ENCODE measurements around the gene KCNK7.

The KCNK7 gene

DNA sequence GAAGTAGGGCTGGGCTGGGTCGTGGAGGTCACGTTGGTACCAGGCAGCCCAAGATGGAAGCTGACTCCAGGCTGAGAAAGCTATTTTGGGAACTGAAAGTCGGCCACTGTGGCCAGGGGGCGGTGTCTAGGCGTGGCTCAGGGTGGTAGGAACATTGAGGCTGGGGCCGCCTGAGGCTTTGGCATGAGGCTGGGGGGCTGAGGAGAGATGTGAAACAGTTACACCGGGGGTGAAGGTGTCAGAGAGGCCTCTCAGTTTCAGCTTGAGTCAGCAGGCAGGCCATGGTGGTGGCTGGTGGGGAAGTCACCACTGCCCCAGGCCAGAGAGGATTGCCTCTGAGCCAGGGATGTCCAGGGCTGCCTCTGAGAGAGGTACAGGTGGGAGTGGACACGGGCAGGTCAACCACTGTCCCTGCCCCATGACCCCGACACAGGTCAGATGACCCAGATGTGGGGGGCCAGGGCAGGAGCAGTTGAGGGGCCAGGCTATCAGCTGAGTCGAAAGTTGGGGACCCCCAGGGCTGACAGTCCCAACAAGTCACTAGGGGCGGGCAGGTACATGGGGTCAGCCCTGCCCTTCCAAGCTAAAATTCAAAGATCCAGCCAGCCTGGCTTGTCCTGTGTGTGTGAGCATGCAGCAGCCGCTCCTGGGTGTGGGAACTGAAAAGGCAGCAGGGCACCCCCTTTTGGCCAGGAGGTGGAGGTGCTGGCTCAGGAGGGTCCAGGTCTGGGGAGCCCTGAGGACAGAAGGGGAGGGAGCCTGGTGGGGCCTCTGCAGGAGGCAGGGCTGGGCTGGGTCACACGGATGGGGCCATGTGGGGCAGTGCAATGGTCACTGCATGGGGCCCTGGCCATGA is 7.2 kb downstream of the KCNK7 start:
- peak; percentile 72 for DNase-seq (ENCODE audit: low read depth)

DNA sequence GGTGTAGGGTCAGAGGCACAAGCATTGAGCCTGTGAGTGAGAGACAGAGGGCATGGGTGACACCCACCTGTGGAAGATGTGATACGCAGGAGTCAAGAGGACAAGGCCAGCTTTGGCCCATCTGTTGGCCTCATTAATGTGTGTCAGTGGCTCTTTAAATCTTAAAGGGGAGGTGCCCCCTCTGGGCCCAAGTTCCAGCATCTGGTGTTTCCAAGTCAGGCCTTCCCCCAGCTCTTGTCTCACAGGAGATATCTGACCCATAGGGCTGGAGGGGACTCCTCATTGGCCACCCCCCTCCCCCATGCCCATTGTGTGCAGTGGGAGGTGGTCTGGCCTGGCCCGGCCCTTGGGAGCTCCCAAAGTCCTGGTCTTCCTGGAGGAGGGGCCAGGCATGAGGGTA is 8.9 kb downstream of the KCNK7 start:
- DNase-seq (ENCODE audit: low read depth): no peak

DNA sequence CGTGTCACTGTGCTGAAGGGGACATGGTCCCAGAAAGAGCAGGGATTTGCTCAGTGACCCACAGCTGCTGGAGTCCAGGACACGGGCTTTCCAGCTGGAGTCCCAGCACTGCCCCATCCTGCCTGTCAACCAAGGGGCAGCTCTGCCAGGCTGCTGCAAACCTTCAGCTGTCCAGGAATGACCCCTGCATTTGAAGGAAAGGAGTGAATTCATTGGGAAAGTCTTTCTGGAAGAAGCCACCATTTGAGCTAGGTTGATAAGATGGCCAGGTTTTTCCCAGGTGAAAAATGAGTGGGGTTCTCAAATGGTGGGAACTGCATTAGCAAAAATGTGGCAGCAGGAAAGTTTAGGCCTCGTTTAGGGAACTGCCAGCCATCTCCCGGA is 9.4 kb downstream of the KCNK7 start:
- DNase-seq (ENCODE audit: low read depth): no peak

DNA sequence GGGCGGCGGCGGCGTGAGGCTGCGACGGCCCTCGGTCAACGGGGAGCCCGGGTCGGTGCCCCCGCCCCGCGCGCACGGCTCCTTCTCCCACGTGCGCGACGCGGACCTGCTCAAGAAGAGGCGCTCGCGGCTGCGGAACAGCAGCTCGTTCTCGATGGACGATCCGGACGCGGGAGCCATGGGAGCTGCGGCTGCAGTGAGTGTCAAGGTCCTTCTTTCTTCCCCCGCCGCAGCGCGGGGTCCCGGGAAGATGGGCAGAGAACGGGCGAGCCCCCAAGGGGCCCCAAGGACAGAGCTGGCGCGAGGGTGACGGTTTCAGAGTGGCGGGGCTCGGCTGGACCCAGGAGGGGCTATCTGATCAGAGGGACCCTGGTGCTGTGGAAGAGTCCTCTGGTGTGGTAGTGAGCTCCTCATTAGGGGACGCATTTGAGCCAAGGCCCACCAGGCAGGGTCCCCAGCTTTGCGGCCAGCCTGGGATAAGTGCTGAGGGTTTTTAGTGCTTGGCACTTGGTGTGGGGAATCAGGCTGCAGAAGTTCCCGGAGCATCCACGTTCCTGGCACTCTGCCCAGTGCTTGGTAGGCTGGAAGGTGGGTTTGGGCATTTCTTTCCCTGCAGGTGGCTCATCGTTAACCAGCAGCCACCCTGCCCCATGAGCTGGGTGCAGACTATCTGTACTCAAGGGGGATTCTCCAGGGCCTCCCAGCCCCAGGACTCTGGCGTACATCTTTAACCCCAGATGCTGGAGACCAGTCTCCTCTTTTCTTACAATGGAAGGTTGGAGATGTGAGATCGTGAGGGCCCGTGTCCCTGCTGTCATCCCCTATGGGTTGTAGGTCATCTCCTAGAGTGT is 10.0 kb downstream of the KCNK7 start:
- no peak for DNase-seq (ENCODE audit: low read depth)

DNA sequence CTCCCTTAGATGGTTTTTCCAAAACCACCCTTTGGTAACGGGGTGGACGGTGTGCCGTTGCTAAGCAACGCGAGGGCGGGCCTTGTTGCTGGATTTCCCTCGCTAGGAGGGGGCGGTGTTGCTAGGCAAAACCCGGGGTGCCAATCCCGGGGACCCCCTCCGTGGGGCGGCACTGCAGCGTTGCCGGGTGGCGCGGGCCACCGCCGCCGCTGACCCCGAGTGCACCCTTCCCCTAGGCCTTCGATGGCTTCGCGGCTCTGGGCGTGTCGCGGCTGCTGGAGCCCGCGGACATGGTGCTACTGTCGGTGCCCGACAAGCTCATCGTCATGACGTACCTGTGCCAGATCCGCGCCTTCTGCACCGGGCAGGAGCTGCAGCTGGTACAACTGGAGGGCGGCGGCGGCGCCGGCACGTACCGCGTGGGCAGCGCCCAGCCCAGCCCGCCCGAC is 10.9 kb downstream of the KCNK7 start:
- no peak for DNase-seq (ENCODE audit: low read depth)

DNA sequence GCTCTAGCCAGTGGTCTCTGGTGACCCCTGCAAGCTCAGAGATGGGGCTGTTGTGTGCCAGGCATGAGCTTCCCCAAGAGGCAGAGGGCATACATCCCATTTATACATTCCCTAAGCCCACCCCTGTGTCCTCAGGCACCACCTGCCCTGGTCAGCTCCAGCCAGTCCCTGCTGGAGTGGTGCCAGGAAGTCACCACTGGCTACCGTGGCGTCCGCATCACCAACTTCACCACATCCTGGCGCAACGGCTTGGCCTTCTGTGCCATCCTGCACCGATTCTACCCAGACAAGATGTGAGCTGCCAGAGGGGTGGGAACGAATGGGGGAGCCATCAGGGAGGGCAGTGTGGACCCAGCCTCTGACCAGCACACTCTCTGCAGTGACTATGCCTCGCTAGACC is 11.5 kb downstream of the KCNK7 start:
- DNase-seq (ENCODE audit: low read depth): no peak

DNA sequence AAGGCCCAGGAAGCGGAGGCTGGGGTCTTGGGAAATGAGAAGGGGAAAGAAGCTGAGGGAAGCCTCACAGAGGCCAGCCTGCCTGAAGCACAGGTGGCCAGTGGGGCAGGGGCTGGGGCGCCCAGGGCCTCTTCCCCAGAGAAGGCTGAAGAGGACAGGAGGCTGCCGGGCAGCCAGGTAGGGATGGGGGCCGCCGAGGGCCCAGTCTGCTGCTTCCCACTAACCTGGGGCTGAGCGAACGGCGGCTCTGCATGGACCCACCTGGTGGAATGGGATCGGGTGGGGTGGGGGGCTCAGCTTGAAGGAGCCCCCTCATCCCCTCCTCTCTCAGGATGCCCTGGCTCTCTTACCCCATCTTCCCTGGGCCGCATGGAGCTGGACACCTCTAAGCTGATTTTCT is 12.0 kb downstream of the KCNK7 start:
- DNase-seq (ENCODE audit: low read depth): no peak

DNA sequence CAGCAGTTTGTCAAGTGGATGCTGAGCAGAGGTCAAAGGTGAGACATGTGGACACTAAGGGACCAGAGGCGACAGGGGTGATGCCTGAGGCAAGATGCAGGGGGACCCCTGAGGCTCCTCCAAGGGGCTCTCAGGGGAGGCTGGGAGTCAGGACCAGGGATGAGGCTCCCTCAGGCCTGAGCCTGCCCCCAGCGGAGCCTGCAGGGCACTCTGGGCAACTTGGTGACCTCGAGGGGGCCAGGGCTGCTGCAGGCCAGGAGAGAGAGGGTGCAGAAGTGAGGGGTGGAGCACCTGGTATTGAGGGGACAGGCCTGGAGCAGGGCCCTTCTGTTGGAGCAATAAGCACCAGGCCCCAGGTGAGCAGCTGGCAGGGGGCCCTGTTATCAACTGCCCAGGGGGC is 13.7 kb downstream of the KCNK7 start:
- DNase-seq (ENCODE audit: low read depth): no peak

DNA sequence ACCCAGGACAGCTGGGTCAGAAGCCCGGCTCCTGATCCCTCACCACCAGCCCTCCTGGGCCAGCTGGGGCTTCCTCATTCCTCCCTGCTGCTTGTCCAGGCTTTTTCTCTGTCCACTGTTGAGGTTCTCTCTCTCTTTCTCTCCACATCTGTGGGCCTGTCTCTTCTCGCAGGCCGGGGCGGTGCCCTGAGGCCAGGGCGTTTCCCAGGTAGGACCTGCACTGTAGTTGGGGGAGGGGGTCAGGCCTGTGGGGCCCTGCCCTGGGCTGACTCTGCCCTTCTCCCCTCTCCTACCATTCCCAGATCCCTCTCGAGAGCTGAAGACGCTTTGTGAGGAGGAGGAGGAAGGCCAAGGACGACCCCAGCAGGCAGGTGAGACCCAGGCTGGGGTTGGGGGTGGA is 14.8 kb downstream of the KCNK7 start:
- DNase-seq (ENCODE audit: low read depth): no peak

DNA sequence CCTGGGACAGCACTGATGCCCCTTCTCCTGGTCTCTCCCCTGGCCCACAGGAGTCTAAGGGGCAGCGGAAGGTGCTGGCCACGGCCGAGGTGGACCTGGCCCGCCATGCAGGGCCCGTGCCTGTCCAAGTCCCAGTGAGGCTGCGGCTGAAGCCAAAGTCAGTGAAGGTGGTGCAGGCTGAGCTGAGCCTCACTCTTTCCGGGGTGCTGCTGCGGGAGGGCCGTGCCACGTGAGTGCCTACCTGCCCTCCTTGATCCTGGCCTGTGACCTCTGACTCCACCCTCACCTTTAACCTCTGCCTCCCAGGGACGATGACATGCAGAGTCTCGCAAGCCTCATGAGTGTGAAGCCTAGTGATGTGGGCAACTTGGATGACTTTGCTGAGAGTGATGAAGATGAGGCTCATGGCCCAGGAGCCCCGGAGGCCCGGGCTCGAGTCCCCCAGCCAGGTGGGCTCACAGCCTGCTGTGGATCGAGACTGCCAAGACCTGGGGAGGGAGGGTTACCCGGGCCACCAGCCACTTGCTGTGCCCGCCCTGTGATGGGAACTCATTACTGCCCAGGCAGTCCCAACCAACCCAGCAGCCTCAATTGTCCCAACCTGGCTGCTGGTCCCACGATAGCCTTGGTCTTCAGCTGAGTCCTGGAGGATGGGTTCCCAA is 15.4 kb downstream of the KCNK7 start:
- no peak for DNase-seq (ENCODE audit: low read depth)

DNA sequence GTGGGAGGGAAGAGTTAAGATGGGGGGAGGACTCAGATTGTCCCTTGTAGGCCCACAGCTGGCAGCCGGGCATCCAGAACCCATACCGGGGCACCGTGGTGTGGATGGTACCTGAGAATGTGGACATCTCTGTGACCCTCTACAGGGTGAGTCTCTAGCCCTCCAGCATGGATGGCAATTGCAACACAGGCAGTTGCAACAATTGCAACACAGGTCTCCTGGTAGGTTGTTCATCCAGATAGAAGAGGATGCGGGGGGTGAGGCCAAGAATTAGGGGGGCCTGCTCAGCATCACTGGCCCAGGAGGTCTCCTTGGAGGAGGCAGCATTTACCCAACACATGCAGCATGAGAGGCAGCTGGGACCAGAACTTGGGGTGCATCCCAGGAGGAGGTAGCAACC is 16.3 kb downstream of the KCNK7 start:
- no peak for DNase-seq (ENCODE audit: low read depth)

DNA sequence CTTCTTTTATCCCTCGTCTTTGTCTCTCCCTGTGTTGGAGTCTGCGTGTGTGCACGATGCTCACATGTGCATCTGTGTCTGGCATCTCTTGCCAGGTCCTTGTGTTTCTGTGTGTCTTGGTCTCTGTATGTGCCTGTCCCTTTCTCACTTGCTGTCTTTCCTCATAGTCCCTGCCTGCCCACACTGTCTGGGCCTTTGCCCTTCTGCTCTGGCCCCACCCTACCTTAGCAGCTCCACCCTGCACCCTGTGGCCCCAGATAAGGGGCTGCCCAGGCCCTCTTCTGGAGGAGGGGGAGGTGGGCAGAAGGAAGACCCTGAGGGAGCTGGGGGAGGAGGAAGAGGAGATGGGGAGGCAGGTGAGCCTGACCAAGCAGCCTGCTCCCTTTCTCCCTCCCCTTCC is 16.9 kb downstream of the KCNK7 start:
- DNase-seq (ENCODE audit: low read depth): no peak

DNA sequence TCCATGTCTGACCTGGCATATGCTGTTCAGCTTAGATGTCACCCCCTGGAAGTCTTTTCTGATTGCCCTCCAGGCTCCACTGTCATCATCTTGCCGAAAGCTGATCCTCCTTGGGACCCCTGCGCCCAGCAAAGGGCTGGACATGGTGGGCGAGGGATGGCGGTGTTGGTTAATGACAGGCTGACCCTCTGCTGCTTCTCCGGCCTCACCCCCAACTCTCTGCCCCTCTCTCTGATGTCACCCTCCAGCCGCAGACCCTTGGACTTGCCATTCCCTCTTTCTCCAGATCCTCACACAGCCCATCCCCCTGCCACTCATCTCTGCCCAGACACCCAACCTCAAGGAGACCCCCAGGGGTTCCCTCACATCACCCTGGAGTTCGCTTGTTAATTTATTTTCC is 17.5 kb downstream of the KCNK7 start:
- DNase-seq (ENCODE audit: low read depth): no peak

DNA sequence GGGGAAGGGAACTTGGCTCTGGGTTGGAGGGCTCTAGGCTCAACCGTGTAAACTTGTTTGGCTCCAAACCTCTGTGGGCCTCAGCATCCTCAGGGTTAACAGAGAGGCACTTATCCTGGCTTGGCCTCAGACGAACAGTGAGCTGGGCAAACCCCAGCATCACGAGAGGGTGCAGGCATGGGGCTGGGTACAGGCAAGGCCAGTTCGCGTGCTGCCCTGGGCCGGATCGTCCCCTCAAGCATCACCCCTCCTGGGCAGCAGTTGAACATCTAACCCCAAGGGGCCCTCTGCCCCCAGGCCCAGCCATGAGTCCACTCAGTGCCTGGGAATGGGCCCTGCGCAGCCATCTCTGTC is 17.9 kb downstream of the KCNK7 start:
- DNase-seq (ENCODE audit: low read depth): no peak

DNA sequence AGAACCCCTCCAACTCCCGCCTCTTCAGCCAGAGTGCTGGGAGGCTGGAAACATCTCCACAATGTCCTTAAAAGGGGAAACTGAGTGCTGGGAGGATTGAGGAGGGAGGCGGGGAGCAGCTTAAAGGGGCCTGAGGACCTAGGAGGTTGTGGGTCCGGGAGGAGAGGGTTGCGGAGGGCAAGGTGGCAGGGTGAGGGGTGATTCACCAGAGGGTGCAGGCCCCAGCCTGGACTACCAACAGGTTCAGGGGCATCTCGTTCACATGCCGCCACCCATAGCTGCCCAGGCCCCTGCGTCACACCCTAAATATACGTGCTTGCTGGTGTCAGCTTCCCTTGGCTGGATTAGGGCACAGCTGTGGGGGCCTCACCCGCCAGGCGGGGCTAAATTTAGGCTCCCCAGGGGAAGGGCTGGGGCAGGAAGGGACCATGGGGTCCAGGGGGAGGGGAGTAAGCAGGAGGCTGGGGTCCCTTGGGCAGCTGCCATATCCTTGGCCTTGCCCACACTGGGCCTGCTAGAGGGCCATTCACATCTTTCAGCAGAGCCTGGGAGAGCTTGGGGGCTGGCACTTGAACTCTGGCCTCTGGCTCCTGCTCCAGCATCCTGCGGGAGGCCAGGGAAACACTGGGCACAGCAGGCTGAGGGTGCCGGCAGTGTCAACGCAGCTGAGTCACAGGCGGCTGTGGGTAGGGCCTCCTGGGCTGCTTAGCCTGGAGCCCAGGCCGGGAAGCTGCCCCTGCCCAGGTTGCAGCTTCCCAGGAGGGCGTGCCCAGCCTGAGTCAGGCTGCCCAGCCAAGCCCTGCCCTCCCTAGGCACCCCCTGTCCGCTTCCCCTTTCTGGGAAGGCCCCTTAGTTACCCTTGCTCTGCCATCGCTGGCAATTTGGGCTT is 18.5 kb downstream of the KCNK7 start:
- no peak for DNase-seq (ENCODE audit: low read depth)

DNA sequence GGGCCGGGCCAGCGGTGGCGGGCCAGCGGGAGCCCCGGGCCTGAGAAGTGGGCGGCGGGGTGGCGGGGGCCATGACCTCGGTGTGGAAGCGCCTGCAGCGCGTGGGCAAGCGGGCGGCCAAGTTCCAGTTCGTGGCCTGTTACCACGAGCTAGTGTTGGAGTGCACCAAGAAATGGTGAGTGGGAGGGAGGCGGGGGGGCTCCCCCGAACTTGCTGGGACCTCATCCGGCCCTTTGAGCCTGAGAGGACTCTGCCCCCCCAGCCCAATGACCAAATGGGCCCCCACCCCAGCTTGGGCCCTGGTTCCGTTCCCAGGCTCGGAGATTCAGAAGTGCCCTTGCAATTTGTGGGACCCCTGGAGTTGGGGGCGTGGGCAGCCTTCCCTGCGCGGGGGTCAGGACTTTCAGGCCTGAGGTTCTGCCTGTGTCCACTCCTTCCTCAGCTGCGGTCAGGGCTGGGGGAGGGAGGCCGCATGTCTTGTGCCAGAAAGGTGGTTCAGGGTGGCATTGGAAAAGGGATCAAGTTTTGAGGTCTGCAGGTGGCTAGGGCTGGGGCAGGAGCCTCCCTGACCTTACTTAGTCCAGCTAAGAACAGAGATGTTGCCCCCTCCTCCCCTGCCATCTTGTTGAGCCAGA is 19.3 kb downstream of the KCNK7 start:
- no peak for DNase-seq (ENCODE audit: low read depth)

DNA sequence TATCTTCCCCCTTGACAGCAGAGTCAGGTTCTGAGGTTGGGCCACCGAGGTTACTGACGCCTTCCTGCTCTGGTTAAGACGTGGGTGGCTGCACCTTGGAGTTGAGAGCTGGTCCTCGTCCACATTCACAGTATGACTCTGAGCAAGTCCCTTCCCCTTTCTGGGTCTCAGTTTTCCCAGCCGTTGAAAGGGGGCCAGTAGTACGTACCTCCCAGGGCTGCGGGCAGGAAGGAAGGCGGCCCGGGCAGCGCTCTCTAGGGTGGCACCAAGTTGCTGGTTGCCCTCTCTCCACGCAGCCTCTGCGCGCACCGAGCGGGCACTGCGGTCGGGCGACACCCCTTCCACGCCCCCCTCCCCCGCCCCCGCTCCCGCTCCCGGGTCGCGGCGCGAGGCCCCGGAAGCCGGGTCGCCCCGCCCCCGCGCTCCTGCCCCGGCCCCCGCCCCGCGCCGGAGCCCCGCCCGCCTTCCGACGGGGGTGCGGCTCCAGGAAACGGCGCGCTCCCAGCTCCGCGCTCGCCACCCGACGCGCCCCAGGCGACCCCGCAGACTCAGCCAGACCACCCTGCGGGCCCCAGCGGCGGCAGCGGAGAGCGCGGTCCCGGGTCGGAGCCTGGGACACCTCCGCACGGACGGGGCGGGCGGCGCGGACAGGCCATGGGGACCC is 19.9 kb downstream of the KCNK7 start, which contains the start of gene EHBP1L1:
Gene EHBP1L1, plus strand, starts transcription at position 486 of the 664 bp plus-strand sequence. CDS start 250 bp downstream, outside the sequence.
- peak; percentile 74 for DNase-seq (ENCODE audit: low read depth)

DNA sequence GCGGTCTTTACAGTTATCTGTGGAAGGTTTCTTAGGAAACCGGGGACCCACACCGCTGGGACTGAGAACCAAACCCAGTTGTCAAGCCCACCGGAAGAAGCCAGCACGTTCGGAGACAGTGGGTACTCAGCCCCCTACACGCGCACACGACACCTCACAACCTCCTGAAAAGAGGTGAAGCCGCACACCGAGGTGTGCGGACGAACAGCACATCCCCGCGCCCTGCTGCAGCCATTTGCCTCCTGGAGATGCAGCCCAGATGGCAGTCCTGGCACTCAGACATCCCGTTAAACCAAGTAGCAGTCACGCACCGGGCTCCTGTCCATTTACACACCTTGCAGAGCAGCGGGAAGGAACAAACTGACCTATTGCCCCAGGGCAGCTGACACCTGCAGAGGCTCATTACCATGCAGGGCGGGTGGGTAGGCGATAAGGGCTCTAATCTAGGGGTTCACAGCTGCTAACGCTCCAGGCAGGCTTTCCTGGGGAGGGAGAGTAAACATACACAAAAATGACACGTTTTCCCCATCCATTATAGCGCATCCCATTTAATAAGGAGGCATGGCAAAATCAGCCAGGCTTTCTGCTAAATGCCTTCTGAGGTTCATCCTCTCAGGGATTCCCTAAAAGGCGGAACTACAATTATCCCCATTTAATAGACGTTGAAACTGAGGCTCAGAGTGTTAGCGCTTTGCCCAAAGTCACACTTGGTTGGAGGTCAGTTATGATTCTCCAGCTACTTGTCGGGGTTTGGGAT is 20.6 kb downstream of the KCNK7 start:
- DNase-seq (ENCODE audit: low read depth): no peak

DNA sequence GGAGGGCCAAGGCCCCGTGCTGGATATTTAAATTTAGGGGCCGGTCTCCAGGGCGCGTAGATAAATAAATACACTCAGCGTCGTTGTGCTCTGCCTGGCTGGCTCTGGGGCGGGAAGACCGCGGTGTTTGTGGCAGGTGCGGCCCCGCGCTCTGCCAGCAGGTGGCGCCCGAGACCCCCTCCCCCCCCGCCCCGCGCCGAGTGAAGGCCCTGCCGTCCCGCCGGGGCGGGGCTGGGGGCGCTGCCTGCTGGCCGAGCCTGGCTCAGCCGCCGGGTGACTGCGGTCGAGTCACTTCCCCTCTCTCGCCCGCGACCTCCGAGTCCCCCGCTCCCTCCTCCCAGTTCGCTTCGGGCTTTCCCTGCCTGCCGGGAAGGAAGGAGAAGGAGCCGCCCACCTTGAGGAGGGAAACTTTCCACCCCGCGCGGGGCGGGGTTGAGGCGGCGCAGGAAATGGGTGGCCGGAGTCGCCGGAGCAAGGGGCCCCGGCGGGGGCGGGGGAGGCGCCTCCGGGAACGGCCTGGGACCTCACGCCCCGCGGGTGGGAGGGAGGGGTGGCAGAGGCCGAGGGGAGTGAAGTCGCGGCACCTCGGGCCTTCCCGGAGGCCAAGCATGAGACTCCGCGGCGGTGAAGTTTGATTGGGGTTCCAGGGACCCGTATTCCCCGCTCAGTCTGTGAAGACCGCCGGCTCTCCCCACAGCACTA is 21.3 kb downstream of the KCNK7 start:
- DNase-seq (ENCODE audit: low read depth): peak; percentile 94

All from activated T-cell treated with anti-CD3 and anti-CD28 coated beads for 48 hours (primary cell).